Measurements from ENCODE around the gene RABL6. TPM values are rescaled to one million over a fixed set of nuclear protein-coding genes. Genes with fewer than 3 reads are reported as not detected.
"Not testable (repeated sequence)": the region's sequence is repeated elsewhere in the genome, so short reads cannot be mapped to it uniquely, and the experiment has no call there.

RABL6 gene
- total RNA-seq, 2 experiments from 2014 or later: 117 to 118 TPM

- ChIA-PET POLR2A (no interaction called here), CTCF (interaction anchor here (1.5 kb wide), 1 partner anchor 15 kb away, joined by 4 read pairs; the partner anchor contains the start of gene AJM1)
- H3K36me3 Mint-ChIP-seq (ENCODE audit: low read depth): peaks cover 13% of the 10 kb centered on the region
- no peaks in the 10 kb centered on the region for H3K27me3 Mint-ChIP-seq (ENCODE audit: low read depth)
- no peaks in the 10 kb centered on the region for H3K9me3 Mint-ChIP-seq (ENCODE audit: insufficient read depth)
- DNase-seq (no peak), ATAC-seq (no peak)
- no peak overlapping the region for H3K27ac Mint-ChIP-seq
- no peak overlapping the region for H3K4me3 Mint-ChIP-seq
- H3K4me1 Mint-ChIP-seq (ENCODE audit: low read depth): no peaks in the 10 kb centered on the region
These were observed 19.2 kb downstream of the RABL6 start for GRCh38 chr9:136826703-136827582.

- peaks cover 15% of the 10 kb centered on the region for H3K36me3 Mint-ChIP-seq (ENCODE audit: low read depth)
- H3K4me1 Mint-ChIP-seq (ENCODE audit: low read depth): no peaks in the 10 kb centered on the region
- POLR2A ChIA-PET: interaction anchor here (0.6 kb wide), 1 partner anchor 198 kb away, joined by 3 read pairs; no protein-coding TSS in a partner anchor
- no peaks in the 10 kb centered on the region for H3K9me3 Mint-ChIP-seq (ENCODE audit: insufficient read depth)
- H3K4me3 Mint-ChIP-seq: no peak overlapping the region
- no peaks in the 10 kb centered on the region for H3K27me3 Mint-ChIP-seq (ENCODE audit: low read depth)
- no peak overlapping the region for H3K27ac Mint-ChIP-seq
- CTCF ChIA-PET: interaction anchor here (0.9 to 1.5 kb wide), 2 partner anchors 14 to 208 kb away, joined by 3 to 4 read pairs; partner anchors contain the start of gene AJM1
- DNase-seq: no peak
- ATAC-seq: no peak
These were observed 20.2 kb downstream of the RABL6 start for GRCh38 chr9:136827794-136828473.

GRCh38 chr9:136828474-136829140, 20.9 kb downstream of the RABL6 start:
- no peaks in the 10 kb centered on the region for H3K9me3 Mint-ChIP-seq (ENCODE audit: insufficient read depth)
- H3K4me3 Mint-ChIP-seq: no peak overlapping the region
- no peak overlapping the region for H3K27ac Mint-ChIP-seq
- ChIA-PET POLR2A (no interaction called here), CTCF (interaction anchor here (0.9 to 1.5 kb wide), 3 partner anchors 14 to 207 kb away, joined by 3 to 4 read pairs (median 3); partner anchors contain the start of gene AJM1)
- DNase-seq (no peak), ATAC-seq (no peak)
- H3K36me3 Mint-ChIP-seq (ENCODE audit: low read depth): peaks cover 15% of the 10 kb centered on the region
- no peaks in the 10 kb centered on the region for H3K4me1 Mint-ChIP-seq (ENCODE audit: low read depth)
- H3K27me3 Mint-ChIP-seq (ENCODE audit: low read depth): no peaks in the 10 kb centered on the region

- no peak for DNase-seq
- no peaks in the 10 kb centered on the region for H3K27me3 Mint-ChIP-seq (ENCODE audit: low read depth)
- H3K4me1 Mint-ChIP-seq (ENCODE audit: low read depth): no peaks in the 10 kb centered on the region
- no peaks in the 10 kb centered on the region for H3K9me3 Mint-ChIP-seq (ENCODE audit: insufficient read depth)
- ChIA-PET POLR2A (no interaction called here), CTCF (interaction anchor here (1.2 kb wide), 1 partner anchor 37 kb away, joined by 3 read pairs; no protein-coding TSS in a partner anchor)
- no peak overlapping the region for H3K27ac Mint-ChIP-seq
- H3K36me3 Mint-ChIP-seq (ENCODE audit: low read depth): peaks cover 15% of the 10 kb centered on the region
- H3K4me3 Mint-ChIP-seq: no peak overlapping the region
- ATAC-seq: no peak
These were observed 21.7 kb downstream of the RABL6 start for GRCh38 chr9:136829412-136829811.

- no peaks in the 10 kb centered on the region for H3K9me3 Mint-ChIP-seq (ENCODE audit: insufficient read depth)
- ATAC-seq: no peak
- no peaks in the 10 kb centered on the region for H3K27me3 Mint-ChIP-seq (ENCODE audit: low read depth)
- POLR2A ChIA-PET: no interaction called here
- no peak overlapping the region for H3K27ac Mint-ChIP-seq
- no peak overlapping the region for H3K4me3 Mint-ChIP-seq
- no peaks in the 10 kb centered on the region for H3K4me1 Mint-ChIP-seq (ENCODE audit: low read depth)
- no peak for DNase-seq
- peaks cover 15% of the 10 kb centered on the region for H3K36me3 Mint-ChIP-seq (ENCODE audit: low read depth)
- CTCF ChIA-PET: no interaction called here
These were observed 22.5 kb downstream of the RABL6 start for GRCh38 chr9:136829981-136830885.

- H3K36me3 Mint-ChIP-seq (ENCODE audit: low read depth): peaks cover 12% of the 10 kb centered on the region
- ATAC-seq: no peak
- no peaks in the 10 kb centered on the region for H3K27me3 Mint-ChIP-seq (ENCODE audit: low read depth)
- H3K4me1 Mint-ChIP-seq (ENCODE audit: low read depth): no peaks in the 10 kb centered on the region
- no peak overlapping the region for H3K27ac Mint-ChIP-seq
- no peak for DNase-seq
- ChIA-PET POLR2A (no interaction called here), CTCF (no interaction called here)
- H3K4me3 Mint-ChIP-seq: no peak overlapping the region
- H3K9me3 Mint-ChIP-seq (ENCODE audit: insufficient read depth): no peaks in the 10 kb centered on the region
These were observed 23.4 kb downstream of the RABL6 start for GRCh38 chr9:136831002-136831719.

- ChIA-PET POLR2A (no interaction called here), CTCF (no interaction called here)
- H3K9me3 Mint-ChIP-seq (ENCODE audit: insufficient read depth): no peaks in the 10 kb centered on the region
- H3K4me1 Mint-ChIP-seq (ENCODE audit: low read depth): no peaks in the 10 kb centered on the region
- H3K4me3 Mint-ChIP-seq: no peak overlapping the region
- DNase-seq (no peak), ATAC-seq (no peak)
- H3K27ac Mint-ChIP-seq: no peak overlapping the region
- H3K27me3 Mint-ChIP-seq (ENCODE audit: low read depth): no peaks in the 10 kb centered on the region
- H3K36me3 Mint-ChIP-seq (ENCODE audit: low read depth): peaks cover 12% of the 10 kb centered on the region
These were observed 24.0 kb downstream of the RABL6 start for GRCh38 chr9:136831720-136832104.

- no peak overlapping the region for H3K4me3 Mint-ChIP-seq
- no peaks in the 10 kb centered on the region for H3K27me3 Mint-ChIP-seq (ENCODE audit: low read depth)
- H3K4me1 Mint-ChIP-seq (ENCODE audit: low read depth): no peaks in the 10 kb centered on the region
- no peaks in the 10 kb centered on the region for H3K9me3 Mint-ChIP-seq (ENCODE audit: insufficient read depth)
- ChIA-PET CTCF (interaction anchor here (1.5 kb wide), 1 partner anchor 10 kb away, joined by 3 read pairs; the partner anchor contains the start of gene AJM1), POLR2A (no interaction called here)
- H3K36me3 Mint-ChIP-seq (ENCODE audit: low read depth): peaks cover 12% of the 10 kb centered on the region
- no peak for DNase-seq
- ATAC-seq: no peak
- H3K27ac Mint-ChIP-seq: no peak overlapping the region
These were observed 24.8 kb downstream of the RABL6 start for GRCh38 chr9:136832581-136832980.

- DNase-seq; H3K9me3 Mint-ChIP-seq (ENCODE audit: insufficient read depth); H3K4me3 Mint-ChIP-seq; POLR2A ChIA-PET; H3K27me3 Mint-ChIP-seq (ENCODE audit: low read depth); H3K27ac Mint-ChIP-seq; H3K4me1 Mint-ChIP-seq (ENCODE audit: low read depth); ATAC-seq: not testable (repeated sequence)
- H3K36me3 Mint-ChIP-seq (ENCODE audit: low read depth): peaks cover 15% of the 10 kb centered on the region
- CTCF ChIA-PET: interaction anchor here (1.5 kb wide), 1 partner anchor 9 kb away, joined by 3 read pairs; the partner anchor contains the start of gene AJM1
These were observed 25.8 kb downstream of the RABL6 start for GRCh38 chr9:136833381-136834048.

- DNase-seq: no peak
- Mint-ChIP-seq H3K27me3 (ENCODE audit: low read depth) (no peaks in the 10 kb centered on the region), H3K4me1 (ENCODE audit: low read depth) (no peaks in the 10 kb centered on the region), H3K36me3 (ENCODE audit: low read depth) (peaks cover 12% of the 10 kb centered on the region), H3K9me3 (ENCODE audit: insufficient read depth) (no peaks in the 10 kb centered on the region), H3K4me3 (no peak overlapping the region), H3K27ac (no peak overlapping the region)
- no peak for ATAC-seq
- ChIA-PET POLR2A (interaction anchor here (0.6 to 1.0 kb wide), 2 partner anchors 10 to 12 kb away, joined by 3 read pairs; no protein-coding TSS in a partner anchor), CTCF (no interaction called here)
These were observed 27.6 kb downstream of the RABL6 start for GRCh38 chr9:136835162-136835931.

Data from activated CD8-positive, alpha-beta T cell treated with anti-CD3 and anti-CD28 coated beads, Interleukin-2, amount 10 ng/mL, durations not matched to agents 7 days and 5 days (primary cell).